GM21515 (cell line): ENCODE results near the gene SLC7A1.

Source experiments
- ATAC-seq: cut with Tn5 transposase; IDR thresholded peaks from one replicate; pipeline ENCODE4 v1.9.1; 2021; ENCODE audit not compliant: unreplicated experiment

The SLC7A1 gene

DNA sequence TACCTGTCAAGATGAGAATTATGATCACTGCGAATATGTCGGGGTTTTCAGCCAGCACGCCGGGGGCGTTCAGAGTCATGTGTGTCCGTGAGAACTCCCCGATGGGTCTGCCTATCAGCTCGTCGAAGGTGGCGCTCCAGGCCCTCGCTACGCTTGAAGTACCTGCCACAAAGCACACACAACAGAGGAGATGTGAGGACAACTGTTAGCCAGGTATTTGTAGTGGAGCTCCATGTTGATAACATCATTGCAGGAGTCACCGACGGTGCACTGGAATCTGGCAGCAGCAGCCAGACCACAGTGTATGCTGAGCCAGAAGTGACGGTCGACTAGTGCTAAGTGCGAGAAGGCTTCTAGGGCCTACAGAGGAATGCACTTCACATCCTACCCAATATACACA lies 62.7 kb downstream of the SLC7A1 start:
- no peak for ATAC-seq

DNA sequence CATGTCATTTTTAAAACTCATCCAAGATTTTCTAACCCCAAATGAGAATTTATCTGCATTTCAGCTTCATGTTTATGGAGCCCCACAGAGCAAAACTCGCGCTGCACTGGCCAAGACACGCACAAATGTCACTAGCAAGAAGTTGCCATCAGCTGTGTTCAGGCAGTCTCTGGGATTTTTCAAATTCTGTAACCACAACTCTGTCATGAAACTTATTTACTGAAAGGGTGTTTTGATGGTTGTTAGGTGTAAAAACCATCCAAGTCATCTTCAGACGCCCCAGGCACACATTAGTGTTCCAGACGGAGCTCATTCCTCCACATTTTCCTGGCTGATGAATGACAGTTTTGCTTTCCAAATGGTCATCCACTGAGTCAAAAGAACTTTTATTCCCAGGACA lies 63.4 kb downstream of the SLC7A1 start:
- no peak for ATAC-seq

DNA sequence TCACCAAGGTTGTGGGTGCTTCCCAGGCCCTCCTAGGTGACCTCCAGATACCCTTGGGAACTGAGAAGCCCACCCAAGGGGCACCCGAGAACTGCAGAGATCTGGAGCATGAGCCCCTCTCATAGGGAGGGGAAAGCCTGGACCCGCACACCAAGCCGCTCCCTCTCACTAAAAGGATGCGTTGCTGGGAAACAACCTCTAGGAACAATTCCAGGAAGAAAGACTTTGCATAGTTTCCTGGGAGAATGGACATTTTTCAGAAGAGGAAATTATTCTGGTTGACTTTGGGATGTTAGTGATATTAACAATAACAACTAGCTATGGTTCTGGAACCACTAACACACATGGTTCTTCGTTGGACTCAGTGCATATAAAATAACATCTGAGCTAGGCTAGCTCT lies 64.6 kb downstream of the SLC7A1 start:
- no peak for ATAC-seq

DNA sequence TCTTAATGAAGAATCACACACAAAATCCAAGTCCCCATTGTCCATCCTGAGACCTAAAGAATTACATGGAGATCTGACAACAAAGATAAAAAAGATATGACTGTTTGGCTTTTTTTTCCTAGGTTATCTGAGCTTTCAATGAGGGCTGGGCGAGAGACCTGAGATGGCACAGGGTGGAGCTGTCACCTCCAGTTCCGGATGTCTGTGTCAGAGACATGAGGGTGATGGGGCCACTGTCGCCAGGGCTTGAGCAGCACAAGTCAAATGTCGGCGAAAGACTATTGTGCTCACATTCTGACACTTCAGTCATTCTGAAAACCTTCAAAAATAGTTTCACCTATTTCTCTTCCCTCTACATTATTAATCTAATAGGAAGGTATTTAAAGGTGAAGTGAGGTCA lies 65.7 kb downstream of the SLC7A1 start:
- ATAC-seq = no peak

DNA sequence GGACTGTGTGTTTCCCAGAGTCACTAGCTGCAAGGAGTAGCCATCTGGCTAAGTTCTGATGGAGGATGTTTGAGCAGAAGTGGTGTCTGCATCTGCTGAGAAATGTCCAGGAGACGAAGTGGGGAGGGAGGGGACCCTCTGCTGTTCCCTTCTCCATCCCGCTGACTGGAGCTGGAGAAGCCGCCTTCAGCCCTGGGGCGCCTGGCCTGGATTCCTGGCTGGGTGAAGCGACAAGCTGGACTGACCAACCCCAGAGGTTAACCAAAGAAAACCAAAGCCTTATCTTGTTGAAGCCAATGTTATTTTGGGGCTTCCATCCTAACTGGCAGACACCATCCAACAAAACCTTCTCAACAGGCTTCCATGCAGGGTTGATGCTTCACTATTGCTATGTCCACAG lies 67.6 kb downstream of the SLC7A1 start:
- no peak for ATAC-seq

DNA sequence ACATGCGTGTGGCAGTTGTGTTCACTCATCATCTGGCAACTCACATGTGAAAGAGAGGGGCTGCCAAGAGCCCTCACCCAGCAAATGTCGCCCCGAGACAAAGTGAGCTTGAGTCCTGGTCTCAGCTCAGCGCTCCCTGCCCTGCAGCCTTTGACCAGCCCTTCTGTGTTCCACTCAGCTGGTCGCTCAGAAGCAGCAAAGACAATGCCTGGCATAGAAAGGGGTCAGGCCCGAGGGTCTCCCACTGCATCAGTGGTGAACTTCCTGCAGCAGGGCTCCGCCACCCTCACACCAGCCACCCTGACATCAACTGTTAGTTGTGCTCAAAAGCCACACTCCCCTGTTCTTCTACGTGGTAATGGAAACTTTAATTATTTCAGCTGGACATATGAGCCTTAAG lies 68.0 kb downstream of the SLC7A1 start:
- ATAC-seq = no peak

DNA sequence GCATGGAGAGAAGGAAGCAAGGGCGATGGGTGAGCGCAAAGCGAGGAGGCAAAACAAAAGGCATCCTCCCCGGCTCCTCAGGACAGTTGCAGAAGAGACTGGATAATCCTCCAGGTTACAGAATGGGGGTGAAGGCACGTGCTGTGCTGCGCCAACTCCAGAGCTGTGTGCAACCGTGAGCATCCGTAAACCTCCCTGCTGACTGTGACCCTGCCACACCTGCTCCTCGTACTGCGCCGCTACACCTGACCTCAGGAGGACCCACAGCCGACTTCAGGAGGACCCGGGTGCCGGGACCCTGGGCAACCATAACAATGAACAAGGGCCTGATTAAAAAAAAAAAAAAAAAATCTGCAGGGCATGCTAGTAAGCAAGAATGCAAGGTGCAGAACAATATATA lies 68.7 kb downstream of the SLC7A1 start:
- no peak for ATAC-seq

DNA sequence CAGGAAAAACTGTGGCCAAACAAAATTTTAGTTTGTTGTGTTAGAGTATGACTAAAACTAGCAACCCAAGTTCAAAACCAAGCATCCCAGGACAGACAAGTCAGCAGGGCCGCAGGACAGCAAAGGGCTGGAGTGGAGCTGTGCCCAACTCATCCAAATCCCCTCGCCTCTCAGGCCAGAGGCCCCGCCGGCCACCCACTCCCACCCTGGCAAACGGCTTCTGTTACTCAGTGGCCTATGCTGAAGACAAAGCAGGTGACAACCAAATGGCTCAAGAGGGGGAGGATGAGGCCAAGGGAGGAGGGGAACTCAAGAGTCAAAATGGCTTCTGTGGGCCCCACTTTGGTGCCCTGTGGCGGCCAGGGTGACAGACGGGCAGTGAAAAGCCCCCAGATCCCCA lies 69.7 kb downstream of the SLC7A1 start:
- no peak for ATAC-seq

DNA sequence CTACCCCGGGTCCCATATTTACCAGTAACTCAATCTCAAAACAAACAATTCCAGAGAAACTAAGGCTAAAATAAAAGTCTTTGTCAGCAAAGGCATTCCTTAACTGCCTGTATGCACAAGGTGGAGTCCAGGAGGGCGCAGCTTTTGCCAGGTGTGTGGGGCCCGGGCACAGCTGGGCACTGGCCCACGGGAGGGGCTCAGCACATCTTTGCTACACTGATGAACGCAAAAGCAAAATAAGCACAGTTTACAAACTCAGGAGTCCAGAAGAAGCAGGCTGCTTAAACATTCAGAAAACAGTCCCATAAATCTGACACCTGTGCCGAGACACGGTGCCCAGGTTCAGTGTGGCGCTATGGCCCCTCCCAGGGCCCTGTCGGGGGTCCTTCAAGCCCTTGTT lies 70.8 kb downstream of the SLC7A1 start:
- no peak for ATAC-seq

DNA sequence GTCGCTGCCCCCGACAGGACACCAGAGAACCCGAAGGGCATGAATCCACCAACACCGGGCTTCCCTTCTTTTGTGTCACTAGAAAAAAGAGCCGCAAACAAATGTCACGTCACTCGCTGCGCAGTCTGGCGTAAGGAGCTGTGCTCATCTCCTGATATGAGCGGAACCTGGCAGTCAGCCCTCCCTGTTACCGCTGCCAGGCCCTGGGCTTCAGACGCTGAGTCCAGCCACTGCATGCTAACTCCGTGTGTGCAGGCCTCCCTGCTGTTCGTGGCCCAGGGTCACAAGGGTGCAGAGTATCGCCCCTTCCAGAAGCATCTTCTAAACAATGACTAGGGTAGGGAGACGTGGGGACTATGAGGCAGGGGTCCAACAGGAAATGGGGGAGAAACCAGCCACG lies 71.3 kb downstream of the SLC7A1 start:
- ATAC-seq = no peak

DNA sequence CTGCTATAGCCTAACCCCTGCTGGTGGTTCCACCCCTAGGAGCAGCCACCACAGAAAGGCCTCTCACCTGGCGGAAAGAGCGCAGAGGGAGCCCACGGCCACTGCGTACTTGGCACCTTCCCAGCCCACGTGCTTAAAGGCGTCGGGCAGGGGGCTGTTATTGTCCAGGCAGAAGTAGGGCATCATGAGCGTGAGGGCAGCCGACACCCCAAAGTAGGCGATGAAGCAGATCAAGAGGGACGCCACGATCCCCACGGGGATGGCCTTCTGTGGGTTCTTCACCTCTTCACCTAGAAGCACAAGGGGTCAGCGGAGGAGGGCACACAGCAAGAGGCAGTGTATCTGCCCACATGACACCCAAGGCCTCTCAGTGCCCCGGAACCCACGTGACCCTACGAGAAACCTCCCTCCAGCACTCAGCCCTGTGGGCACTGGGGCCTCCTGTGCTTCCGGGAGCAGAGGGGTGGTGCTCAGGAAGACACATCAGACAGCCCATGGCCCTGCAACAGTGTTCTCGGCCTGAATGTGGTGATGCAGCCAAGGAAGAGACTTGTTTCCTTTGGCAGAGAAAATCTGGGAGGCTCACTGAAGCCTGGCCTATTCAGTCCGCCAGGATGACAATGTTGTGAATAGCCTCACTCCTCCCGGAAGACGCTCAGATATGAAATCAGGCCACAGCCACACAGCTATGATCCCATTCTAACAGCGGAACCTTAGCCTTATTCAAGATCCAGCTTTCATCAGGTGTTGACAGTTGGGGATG lies 72.1 kb downstream of the SLC7A1 start:
- no peak for ATAC-seq

DNA sequence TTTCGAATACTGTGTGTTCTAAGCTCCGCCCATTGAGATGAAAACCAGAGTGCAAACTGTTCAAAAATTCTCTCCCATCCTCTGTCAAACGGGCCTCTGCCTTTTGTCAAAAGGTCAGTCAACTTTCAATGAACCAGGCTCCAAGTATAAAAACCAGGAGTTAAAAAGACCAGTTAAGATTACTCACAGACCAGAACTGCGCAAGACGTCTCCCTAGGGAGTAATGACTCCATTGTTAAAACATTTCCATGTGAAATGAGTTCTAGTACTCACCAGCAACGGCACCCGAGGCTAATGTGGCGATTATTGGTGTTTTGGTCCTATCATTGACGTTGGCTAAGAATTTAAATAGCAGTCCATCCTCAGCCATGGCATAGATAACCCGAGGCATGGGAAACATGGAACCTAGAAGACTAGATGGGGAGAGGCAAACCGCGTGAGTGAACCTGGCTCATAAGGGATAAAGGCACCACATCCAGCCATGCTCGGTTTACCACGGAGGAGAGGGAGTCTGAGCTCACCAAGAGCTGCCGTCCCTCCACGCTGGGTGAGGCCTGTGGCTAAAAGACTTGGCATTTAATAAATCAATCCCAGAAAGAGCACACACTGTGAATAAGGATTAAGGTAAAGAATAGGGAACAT lies 73.3 kb downstream of the SLC7A1 start:
- ATAC-seq = no peak

DNA sequence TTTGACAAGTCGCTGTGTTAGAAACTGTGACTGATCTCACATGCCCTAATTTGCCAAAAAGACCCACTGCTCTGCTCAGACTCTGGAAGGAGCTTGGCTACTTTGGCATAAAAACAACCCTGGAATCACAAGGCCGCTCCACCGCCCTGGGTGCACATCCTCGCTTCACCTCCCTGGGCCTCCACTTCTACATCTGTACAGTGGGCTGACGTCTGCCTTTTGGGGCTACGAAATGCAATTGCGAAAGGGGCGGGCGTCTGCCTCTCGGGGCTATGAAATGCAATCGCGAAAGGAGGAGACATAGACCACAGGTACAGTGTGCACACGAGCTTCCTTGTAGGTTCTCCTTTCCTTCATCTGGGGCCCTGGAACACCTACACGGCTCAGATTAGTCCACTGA lies 74.2 kb downstream of the SLC7A1 start:
- ATAC-seq = no peak

DNA sequence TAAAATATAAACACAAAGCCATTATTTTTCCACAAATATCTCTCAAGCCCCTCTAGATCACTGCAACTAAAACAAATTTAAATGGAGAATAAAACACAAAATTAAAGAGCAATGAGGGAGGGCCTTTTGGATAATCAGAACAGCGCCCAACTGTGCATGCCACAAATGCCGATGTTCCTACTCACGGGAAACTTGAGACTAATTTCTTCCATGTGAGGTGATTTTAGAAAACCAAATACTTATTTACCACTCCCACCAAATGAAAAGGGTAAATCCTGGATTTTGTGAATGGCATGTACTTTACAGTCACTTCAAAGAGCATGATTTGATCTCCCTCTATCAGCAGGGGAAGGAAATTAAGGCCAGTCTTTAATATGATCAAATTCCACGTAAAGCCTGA lies 74.8 kb downstream of the SLC7A1 start:
- ATAC-seq = no peak

DNA sequence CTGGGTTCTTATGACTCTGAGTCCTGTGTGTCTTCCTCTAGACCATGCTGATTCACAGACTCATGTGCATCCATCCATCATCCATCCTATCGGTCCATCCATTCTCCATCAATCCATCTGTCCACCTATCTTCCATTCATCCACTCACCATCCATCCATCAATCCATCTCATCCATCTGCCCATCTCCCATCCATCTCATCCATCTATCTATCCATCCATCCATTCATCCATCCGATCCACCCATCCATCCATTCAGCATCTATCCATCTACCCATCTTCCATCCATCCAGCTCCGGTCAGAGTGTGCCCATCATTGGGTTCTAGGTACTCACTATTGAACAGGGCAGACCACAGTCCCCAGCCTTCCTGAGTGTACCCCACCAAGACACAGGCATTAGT lies 75.6 kb downstream of the SLC7A1 start:
- no peak for ATAC-seq

DNA sequence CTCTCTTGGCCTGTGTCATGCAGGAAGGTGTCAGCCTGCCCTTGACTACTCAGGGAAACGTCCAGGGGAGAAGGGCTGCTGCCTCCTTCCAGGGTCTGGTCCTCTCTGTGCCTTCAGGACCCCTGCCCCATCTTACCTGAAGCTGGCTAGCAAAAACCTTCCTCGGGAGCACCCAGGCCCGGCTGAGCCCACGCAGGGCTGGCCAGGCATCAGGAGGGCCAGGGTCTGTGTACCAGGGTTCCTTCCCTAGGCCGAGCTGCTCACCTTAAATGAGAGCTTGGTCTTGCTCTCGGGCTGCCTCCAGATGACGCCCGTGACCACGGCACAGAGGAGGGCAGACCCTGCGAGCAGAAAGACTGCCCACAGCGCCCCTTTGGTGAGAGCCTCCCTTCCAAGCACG lies 78.6 kb downstream of the SLC7A1 start:
- no peak for ATAC-seq

DNA sequence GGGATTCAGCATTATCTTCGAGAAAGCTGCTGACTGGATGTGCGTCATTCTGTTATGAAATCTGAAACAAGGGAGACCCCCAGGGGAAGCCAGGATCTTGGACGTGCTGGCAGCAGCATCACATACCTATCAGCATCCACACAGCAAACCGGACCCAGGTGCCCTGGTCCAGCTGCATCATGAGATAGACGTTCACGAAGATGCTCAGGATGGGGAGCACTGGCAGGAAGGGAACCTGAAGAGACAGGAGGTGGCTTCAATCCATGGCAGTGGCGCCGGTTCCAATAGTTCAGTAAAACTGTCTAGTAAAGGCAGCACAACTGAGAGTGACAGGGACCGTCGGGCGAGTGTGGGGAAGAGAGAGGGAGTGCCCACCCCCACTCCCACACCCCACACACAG lies 79.5 kb downstream of the SLC7A1 start:
- no peak for ATAC-seq

DNA sequence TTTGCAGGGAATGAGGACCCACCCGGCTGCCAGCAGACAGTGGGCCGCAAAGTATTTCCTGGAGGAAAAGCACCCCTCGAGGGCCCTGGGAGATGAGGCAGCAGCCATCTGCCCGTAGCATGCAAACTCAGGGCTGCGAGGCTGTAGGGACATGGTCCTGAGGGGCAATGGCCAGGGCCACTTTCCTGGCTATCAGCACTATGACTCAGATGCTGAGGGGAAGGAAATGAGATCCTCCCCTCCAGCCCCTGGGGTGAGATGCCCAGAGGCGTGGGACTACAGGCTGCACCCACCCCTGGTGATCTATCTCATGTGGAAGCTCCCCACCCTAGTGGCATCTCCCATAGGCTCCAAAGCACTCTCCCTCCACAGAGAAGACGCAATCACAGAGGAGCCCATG lies 80.1 kb downstream of the SLC7A1 start:
- no peak for ATAC-seq

DNA sequence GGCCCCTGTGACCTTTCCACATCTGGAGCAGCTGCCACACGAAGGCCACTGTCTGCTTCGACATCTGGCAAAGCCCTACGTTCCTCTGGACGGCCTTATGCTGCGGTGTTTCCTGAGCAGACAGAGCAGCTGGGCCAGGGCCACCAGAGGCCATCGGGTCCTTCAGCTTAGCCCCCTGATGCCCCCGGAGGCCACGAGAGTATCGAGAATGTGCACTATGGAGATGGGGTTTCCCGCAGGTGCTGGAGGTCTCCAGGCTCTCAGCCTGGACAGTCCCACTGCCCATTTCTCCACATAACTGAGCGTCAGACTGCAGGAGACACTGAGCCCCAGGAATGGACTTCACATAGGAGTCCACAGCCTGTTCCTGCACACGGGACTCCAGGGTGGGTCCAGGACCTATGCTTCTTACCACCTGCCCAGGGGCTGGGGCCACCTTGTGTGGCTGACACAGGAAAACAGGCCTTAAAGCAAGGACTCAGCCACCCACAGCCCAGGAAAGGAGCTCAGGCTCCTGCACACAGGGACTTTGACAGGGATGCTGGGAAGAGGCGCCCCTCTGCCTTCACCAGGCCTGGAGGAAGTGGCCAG lies 80.7 kb downstream of the SLC7A1 start:
- no peak for ATAC-seq

DNA sequence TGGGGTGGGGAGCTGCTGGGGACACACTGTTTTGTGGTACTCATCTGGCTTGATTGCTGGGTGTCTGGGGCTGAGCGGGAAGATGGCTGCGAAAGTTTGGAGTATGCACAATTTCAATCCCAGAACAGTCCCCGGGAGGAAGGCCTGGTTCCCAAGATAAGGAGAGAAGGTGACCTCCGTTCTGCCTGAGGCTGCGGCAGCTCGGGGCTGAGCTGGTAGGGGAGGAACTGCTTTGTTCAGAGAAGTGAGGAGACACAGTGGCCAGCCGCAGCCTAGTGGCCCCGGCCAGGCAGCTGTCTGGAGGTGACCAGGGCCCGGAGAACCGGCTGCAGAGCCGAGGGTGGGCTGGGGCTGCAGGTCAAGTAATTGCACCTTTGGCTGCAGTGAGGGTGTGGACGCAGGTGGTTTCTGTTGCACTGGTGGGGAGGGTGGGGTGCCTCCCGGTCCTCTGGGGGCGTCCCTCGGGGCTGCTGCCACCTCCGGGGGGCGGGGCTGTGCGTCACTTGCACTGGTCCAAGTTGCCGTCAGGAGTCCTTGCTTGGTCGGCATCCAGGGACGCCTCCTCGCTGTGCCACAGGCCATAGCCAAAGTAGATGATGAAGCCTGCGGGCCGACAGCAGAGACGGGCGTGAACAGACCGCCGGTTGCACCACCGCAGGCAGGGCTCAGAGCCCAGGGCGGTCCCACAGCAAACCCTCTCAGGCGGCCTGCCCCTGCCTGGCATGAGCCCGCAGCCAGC lies 81.3 kb downstream of the SLC7A1 start:
- no peak for ATAC-seq

DNA sequence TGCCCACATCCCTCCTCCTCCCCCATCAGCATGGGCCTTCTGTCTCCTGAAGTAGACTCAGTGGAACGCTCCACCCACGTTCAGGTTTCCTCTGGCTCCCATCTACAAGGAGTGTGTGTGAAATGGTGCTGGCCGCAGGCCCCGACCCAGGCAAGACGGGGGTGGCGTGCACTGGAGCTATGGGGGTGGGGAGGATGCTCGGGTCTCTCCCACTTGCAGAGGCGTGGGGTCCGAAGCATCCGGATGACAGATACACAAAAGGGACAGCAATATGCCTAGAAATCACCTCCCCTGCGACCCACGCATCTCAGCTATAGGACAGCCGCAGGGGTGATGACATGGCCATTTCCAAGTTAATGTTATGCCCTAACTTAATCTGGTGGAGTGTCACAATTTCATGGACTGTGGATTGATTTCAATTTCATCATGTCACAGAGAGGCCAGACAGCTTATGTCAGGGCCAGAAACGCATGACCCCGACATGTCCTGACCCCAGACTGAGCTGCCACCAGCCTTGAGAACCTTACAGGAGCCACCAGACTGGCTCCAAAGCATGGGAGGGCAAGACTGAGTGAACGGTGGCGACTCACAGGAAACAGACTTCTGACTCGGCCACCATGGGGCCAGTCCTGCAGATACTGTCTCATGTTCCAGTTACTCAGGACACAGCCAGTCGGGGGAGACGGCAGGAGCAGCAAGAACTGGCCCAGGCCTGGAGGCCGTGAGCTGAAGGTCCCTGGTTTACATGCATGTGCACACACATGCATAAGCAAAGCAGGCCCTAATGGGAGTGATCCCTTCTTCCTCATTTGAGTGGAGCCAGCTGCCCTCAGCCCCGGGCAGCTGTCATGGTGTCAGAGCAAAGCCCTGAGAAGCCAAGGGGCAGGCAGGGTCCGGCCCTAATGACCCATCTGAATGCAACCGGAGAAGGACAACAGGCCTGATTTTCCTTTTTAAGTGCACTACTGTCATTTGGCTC lies 82.2 kb downstream of the SLC7A1 start:
- ATAC-seq = no peak
